RPMI7951 (cell line): ENCODE results near the gene PLEKHG1. TPM values are rescaled to one million over a fixed set of nuclear protein-coding genes. Genes with fewer than 3 reads are reported as not detected.
A peak's percentile ranks its signal among the peaks of the same experiment; 100 is the strongest.

Source experiments
- DNase-seq: peaks from one replicate; pipeline ENCODE4 v3.0.0-alpha.2; 2012; ENCODE audit warnings: low read depth
- total RNA-seq: library from RNA; depleted of rRNA; stranded (reverse); fragments of >200 nt; shearing (Covaris generic); gene quantifications from 2 replicates; pipeline ENCODE4 v1.2.3, GENCODE V29; 2014

The PLEKHG1 gene
- total RNA-seq, 1 experiment from 2014 or later: 0.12 TPM

DNA sequence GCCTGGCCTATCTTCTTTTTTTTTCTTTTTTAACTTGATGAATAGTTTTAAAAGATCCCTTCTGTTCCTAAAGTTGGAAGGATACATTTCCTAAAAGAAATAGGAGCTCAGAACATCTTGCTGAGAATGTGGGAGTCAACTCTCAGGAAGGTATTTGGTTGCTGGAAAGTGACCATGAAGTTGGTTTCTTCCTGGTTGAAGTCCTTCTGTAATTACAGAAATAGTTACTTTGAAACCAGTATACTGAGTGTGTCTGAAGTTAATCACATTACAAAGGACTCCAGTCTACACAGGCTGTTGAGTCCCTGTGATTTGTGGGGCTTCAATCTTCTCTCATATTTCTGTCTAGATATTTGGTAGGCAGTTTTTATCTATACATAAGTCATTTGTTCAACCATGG, 9.8 kb upstream of the PLEKHG1 start:
- no peak for DNase-seq

GRCh38 chr6:150590446-150590845, 9.2 kb upstream of the PLEKHG1 start:
- no peak for DNase-seq

GRCh38 chr6:150592377-150592995, 7.2 kb upstream of the PLEKHG1 start:
- DNase-seq: no peak

- DNase-seq: no peak
These were observed 6.6 kb upstream of the PLEKHG1 start for GRCh38 chr6:150593119-150593518.

DNA sequence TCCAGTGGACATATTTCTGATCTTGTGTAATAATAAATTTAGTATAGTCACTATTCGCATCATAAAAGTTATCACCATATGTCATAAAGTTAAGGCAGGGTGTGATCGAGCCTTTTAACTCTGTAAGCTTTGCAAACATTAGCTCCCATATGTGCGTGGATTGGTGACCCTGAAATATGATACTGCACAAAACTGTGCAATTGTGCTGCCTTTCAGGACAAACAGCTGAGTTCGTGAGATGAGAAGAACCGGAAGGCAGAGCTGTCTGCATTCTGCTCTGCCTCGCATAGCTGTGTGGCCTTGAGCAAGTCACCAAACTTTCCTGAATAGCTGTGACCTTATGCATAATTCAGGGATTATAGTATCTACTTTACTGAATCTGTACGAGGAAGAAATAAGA, 3.2 kb upstream of the PLEKHG1 start:
- no peak for DNase-seq

DNA sequence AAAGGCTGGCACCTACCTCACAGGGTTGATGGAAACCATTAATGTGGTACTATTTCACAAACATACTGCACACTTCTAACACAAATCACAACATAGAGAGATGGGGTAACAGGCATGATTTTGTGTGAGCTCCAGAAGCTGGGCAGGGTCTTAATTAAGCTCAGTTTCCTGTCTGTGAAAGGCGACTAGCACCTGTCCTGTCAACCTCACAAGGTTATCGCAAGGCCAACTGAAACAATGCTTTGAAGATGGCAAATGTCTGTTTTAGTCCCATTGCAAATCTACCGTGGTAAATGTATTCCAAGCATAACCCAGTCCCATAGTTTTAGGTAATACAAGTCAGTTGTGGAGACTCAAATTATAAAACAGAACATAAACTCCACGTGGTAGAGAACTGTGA, 1.3 kb upstream of the PLEKHG1 start:
- no peak for DNase-seq

DNA sequence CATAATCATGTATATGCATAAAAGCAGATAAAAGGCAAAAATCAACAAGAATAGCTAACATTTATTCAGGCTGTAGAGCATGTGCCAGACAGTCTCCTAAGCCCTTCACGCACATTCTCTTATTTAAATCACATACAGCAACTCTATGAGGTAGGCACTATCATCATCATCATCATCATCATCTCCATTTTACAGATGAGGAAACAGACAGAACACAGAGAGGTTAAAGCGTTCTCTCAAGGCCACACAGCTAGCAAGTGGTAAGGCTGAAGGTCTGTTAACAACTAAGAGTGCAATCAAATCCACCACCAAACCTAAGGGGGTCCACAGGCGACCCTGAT, 857 bp upstream of the PLEKHG1 start:
- DNase-seq: no peak

DNA sequence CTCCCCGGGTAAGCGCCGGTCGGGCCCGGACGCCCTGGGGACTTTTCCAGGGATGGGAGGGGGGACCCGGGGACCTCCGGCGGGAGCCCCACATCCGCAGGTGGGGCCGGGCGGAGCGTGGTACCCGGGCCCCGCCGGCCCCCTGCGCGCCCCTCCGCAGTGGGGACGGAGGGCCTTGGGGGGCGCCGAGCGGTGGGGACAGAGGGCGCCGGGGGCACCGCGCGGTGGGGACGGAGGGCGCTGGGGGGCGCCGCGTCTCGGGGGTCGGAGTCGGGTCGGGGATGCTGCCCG, 270 bp downstream of the PLEKHG1 start:
- no peak for DNase-seq

GRCh38 chr6:150600301-150601017, 774 bp downstream of the PLEKHG1 start:
- peak; percentile 32 for DNase-seq

DNA sequence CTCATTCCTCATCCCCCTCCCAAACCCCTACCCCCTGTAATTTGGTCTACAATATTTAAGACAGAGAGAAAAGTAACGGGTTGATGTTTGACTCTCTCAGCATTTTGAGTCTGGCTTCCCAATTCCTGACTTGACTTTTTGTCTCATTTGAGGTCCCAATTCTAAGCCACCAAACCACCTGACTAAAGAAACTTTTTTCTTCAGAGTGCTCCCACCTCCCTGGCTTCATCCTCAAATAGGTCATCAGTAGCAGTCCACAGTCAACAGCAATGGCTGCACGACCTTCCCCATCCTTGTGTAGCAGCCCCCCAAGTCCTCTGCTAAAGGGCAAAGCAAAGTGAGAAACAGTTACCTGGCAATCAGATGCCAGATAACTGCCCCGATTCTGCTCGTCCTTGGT, 1.8 kb downstream of the PLEKHG1 start:
- DNase-seq: no peak

DNA sequence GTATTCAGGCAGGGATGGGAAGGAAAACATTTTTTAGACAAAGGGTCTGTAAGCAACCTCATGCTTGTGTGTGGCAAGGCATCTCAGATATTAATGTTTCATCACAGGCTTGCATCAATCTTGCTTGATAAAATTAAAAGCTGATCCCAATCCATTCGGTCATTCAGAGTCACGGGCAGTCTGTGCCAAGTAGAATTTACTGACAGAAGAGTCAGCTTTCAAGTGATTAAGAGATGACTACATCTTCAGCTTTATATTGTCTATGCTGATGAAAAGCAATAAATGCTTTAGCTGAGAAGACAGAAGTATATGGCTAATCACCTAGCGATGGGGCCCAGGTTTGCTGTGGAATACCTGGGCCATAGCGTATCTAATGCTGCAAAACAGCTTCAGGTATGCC, 3.5 kb downstream of the PLEKHG1 start:
- DNase-seq: no peak

DNA sequence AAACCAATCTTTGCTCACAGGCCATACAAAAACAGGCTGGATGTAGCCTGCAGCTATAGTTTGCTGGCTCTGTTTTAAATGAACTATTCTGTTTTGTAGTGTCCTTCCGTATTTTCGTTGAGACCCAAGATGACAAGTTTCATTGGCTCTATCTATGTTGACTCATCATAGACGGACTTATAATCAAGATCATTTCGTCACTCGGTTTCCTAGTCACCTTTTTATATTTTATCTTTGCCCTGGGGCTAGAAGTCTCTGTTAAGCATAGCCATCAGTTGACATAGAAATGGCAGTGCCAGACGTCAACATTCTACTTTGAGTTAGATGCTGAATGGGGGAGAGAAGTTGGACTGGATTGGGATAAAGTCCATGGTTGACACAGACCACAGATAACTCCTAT, 4.8 kb downstream of the PLEKHG1 start:
- DNase-seq: no peak

- no peak for DNase-seq
These were observed 5.6 kb downstream of the PLEKHG1 start for GRCh38 chr6:150605333-150605732.

DNA sequence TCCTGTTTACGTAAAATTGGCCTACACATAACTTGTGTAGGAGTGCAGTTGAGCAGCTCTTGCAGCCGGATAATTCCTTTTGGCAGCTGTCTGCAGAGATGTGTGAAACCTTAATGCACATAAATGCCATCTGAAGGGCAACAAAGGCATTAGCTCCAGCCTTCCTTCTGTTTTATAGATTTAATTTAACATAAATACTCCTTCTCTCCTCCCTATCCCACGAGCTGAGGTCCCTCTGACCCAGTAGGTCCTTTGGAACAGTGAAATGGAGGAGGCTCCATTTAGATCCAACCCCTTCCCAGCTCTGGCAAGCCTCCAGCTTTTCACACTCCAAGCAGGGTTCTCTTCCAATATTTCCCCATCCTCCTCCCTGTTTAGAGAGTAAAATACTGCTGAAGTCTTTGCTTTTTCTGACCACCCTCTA, 6.5 kb downstream of the PLEKHG1 start:
- DNase-seq: no peak

DNA sequence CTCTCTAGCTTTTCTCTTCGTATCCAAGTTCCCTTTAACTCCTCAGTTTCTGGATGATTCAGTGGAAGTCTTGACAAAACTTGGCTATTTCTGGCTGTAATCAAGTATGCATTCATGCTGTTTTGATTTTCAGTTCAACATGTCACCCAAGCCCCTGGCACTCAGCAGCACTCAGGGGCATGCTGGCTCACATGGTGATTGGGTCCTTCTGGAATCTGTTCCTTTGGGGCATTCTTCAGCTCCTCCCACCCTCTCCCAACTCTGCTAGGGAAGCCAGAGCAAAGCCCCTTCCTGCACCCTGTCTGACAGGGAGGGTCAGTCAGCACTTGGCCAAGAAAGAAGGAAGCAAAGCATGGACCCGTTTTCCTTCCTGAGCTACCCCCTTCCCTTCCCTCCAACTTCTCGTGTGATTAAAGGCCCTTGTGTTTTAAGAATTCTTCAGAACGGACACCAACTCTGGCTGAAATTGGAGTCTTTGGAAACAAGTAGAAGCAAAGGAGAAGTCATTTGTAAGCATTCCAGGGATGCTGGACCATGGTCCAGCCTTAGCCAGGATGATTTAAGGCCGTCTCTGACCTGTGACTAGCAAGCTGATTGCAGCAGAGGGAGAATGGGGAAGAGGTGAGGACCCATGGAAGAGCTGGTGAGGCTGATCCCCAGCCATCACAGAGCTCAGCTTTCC, 7.1 kb downstream of the PLEKHG1 start:
- no peak for DNase-seq

- no peak for DNase-seq
These were observed 7.6 kb downstream of the PLEKHG1 start for GRCh38 chr6:150607329-150607650.

DNA sequence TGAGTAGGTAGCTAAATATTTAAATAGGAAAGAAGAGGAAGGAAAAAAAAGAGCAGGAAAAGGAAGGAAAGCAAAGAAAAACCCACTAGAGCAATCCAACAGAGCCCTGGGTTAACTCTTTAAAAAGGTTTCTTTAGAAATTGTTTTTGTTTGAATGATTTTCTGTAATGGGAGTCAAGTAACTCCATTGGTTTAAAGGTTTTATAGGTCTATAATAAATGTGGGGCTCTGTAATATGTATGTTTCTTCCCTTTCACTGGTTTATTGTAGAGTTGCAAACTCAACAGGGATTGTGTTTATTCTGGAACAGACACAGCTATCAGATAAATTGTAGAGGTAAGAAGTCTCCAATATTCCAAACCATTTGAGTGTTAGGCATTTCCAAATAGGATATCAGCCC, 10.9 kb downstream of the PLEKHG1 start:
- no peak for DNase-seq

GRCh38 chr6:150613269-150613668, 13.6 kb downstream of the PLEKHG1 start:
- DNase-seq: no peak

DNA sequence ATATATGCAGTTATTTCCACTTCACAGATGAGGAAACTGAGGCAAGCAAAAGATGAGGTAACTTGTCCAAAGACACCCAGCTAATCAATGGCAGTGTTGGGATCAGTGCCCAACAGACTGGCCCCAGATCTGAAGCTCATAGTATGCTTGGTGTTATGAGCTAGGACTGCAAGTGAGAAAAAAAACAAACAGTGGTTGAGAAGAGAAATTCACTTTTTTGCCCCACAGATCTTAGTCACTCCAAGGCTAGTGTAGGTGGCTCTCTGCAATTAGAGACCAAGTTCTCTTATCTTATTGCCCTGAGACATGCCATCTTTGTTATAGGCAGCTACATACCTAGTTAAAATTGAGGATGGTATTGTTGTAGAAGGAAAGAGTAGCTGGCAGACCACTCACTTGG, 16.3 kb downstream of the PLEKHG1 start:
- no peak for DNase-seq

GRCh38 chr6:150616586-150616985, 16.9 kb downstream of the PLEKHG1 start:
- DNase-seq: no peak

DNA sequence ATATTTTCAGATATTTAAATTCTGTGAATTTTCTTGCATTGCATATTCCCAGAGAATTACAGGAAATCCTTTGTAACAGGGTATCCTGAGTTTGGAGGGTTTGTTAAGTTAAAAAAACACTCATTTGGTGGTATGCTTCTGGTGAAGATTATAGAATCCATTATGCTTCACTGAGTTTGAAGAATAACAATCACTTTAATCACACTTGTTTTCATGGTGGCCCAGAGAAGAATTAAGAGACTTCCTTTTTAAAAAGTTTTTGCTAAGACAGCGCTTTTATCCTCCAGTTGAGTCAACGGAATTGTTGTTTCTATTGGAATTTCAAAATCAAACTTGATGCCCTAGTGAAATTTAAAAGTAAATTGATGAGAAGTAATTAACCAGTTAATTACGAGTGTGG, 17.4 kb downstream of the PLEKHG1 start:
- DNase-seq: no peak

DNA sequence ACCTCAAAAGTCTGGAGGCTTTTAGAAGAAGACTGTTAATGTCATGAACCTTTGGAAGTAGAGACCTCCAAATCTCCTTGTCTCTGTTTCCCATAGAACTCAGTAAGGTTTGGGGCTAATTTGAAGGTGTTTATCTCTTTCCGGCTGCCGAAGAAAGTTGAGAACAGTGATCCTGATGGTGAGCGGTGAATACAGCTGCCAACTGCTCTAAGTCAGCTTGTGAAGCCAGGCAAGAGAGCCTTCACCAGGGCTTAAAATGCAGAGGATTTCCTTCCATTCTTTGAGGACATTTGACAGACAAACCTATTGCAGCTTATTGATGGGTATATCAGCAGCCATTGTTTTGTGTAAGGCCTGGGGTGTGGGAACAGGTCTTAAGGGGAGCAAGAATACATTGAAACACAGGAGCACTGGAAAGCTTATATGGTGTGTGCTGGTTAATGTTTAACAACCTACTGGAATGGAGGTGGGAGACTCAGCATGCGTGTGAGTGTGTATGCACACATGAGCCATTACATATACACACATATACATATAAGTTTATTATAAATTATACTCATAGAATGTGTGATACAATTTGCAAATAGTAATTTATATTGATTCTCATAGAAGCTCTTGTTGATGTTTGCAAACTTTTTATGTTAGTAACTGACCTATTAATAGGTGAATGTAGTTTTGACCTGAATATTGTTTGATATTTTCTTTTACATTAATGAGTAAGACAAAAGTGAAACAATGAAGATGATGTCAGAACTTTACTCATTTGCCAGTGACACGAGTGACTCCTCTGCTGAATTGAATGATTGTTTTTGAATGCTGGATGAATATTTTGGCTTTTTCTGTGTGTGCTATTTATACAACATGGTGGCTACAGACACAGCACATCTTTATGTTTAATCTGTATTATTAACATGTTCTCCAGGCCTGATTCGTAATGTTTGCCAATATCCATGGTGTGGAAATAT, 18.1 kb downstream of the PLEKHG1 start:
- DNase-seq: no peak

- no peak for DNase-seq
These were observed 19.6 kb downstream of the PLEKHG1 start for GRCh38 chr6:150619275-150619674.
